Measurements from ENCODE around the gene RASGEF1C.

RASGEF1C gene

GRCh38 chr5:180250329-180250728 lies 41.3 kb upstream of the RASGEF1C start:
- CTCF ChIA-PET: no interaction called here
- Histone ChIP-seq H3K9me3 (ENCODE audit: control insufficient read depth, insufficient read depth, low read depth, low read length) (no peaks in the 10 kb centered on the region; the same call in 1 of the 2 replicates), H3K36me3 (ENCODE audit: control insufficient read depth in 2 of 2, insufficient read depth in 1 of 2, low read length in 2 of 2) (peaks cover 4 to 81% of the 10 kb centered on the region in 2 experiments), H3K27ac (ENCODE audit: extremely low read depth, low read depth, low read length) (no peak overlapping the region), H3K4me1 (ENCODE audit: control insufficient read depth, insufficient read depth, low read length) (no peaks in the 10 kb centered on the region), H3K4me3 (ENCODE audit: low read depth, low read length) (no peak overlapping the region)
- TF ChIP-seq KLF17 (tag by site-specific recombination; IDR thresholded peaks at IDR 0.05): no peak
- no peak for TF ChIP-seq ZFP3 (tag by site-specific recombination; IDR thresholded peaks at IDR 0.05; ENCODE audit: low read depth)
- TF ChIP-seq ZNF639 (tag by site-specific recombination; IDR thresholded peaks at IDR 0.05): no peak
- TF ChIP-seq ZNF133 (tag by site-specific recombination; IDR thresholded peaks at IDR 0.05): no peak
- no peak for TF ChIP-seq ZNF571 (tag by site-specific recombination; IDR thresholded peaks at IDR 0.05)
- no peak for TF ChIP-seq ZBTB7A (tag by site-specific recombination; IDR thresholded peaks at IDR 0.05; ENCODE audit: low read depth)
- no peak for TF ChIP-seq PRDM6 (tag by site-specific recombination; IDR thresholded peaks at IDR 0.05)
- no peak for TF ChIP-seq ZNF488 (tag by site-specific recombination; IDR thresholded peaks at IDR 0.05)
- no peak for TF ChIP-seq ZNF558 (tag by site-specific recombination; IDR thresholded peaks at IDR 0.05)
- no peak for TF ChIP-seq ZNF214 (tag by site-specific recombination; IDR thresholded peaks at IDR 0.05; ENCODE audit: borderline replicate concordance)
- TF ChIP-seq ZNF785 (tag by site-specific recombination; IDR thresholded peaks at IDR 0.05): no peak
- no peak for TF ChIP-seq FEZF1 (tag by site-specific recombination; IDR thresholded peaks at IDR 0.05)
- no peak for TF ChIP-seq ZNF837 (tag by site-specific recombination; IDR thresholded peaks at IDR 0.05)
- POLR2A ChIA-PET: no interaction called here

- Histone ChIP-seq H3K4me1 (ENCODE audit: control insufficient read depth, insufficient read depth, low read length) (no peaks in the 10 kb centered on the region), H3K36me3 (ENCODE audit: control insufficient read depth in 2 of 2, insufficient read depth in 1 of 2, low read length in 2 of 2) (peaks cover 27 to 78% of the 10 kb centered on the region in 2 experiments), H3K4me3 (ENCODE audit: low read depth, low read length) (no peak overlapping the region), H3K27ac (ENCODE audit: extremely low read depth, low read depth, low read length) (no peak overlapping the region), H3K9me3 (ENCODE audit: control insufficient read depth, insufficient read depth, low read depth, low read length) (no peaks in the 10 kb centered on the region)
- CTCF ChIA-PET: interaction anchor here (0.6 to 0.7 kb wide), 2 partner anchors 32 to 703 kb away, joined by 3 read pairs; partner anchors contain the start of gene RASGEF1C
- TF ChIP-seq ZNF350 (tag by site-specific recombination; IDR thresholded peaks at IDR 0.05) (no peak), HOXD13 (CRISPR knock-in tag; IDR thresholded peaks at IDR 0.05; ENCODE audit: borderline replicate concordance) (no peak), ZNF366 (tag by site-specific recombination; conservative IDR thresholded peaks at IDR 0.05) (no peak)
- POLR2A ChIA-PET: no interaction called here
Measured at GRCh38 chr5:180241600-180241999, 32.6 kb upstream of the RASGEF1C start.

GRCh38 chr5:180238631-180239030 lies 29.6 kb upstream of the RASGEF1C start:
- ChIA-PET CTCF (no interaction called here), POLR2A (interaction anchor here (0.7 kb wide), 1 partner anchor 67 kb away, joined by 3 read pairs; no protein-coding TSS in a partner anchor)
- Histone ChIP-seq H3K36me3 (ENCODE audit: control insufficient read depth in 2 of 2, insufficient read depth in 1 of 2, low read length in 2 of 2) (peaks cover 27 to 92% of the 10 kb centered on the region in 2 experiments), H3K4me1 (ENCODE audit: control insufficient read depth, insufficient read depth, low read length) (no peaks in the 10 kb centered on the region), H3K27ac (ENCODE audit: extremely low read depth, low read depth, low read length) (no peak overlapping the region), H3K9me3 (ENCODE audit: control insufficient read depth, insufficient read depth, low read depth, low read length) (no peaks in the 10 kb centered on the region), H3K4me3 (ENCODE audit: low read depth, low read length) (no peak overlapping the region)
- TF ChIP-seq ZNF169 (tag by site-specific recombination; IDR thresholded peaks at IDR 0.05): no peak
- no peak for TF ChIP-seq ZIC2 (tag by site-specific recombination; IDR thresholded peaks at IDR 0.05)
- no peak for TF ChIP-seq ZNF18 (tag by site-specific recombination; IDR thresholded peaks at IDR 0.05)
- TF ChIP-seq ZNF292 (tag by site-specific recombination; IDR thresholded peaks at IDR 0.05; ENCODE audit: borderline replicate concordance, low read depth): no peak
- no peak for TF ChIP-seq ZNF623 (tag by site-specific recombination; IDR thresholded peaks at IDR 0.05)
- no peak for TF ChIP-seq ZNF837 (tag by site-specific recombination; IDR thresholded peaks at IDR 0.05)
- no peak for TF ChIP-seq ZNF37A (tag by site-specific recombination; IDR thresholded peaks at IDR 0.05)
- TF ChIP-seq ZNF571 (tag by site-specific recombination; IDR thresholded peaks at IDR 0.05): no peak
- TF ChIP-seq ZNF529 (tag by site-specific recombination; IDR thresholded peaks at IDR 0.05; ENCODE audit: insufficient replicate concordance): no peak
- no peak for TF ChIP-seq OSR2 (tag by site-specific recombination; IDR thresholded peaks at IDR 0.05)
- no peak for TF ChIP-seq ZNF302 (tag by site-specific recombination; IDR thresholded peaks at IDR 0.05; ENCODE audit: low read depth)
- no peak for TF ChIP-seq ZEB2 (tag by site-specific recombination; IDR thresholded peaks at IDR 0.05)
- no peak for TF ChIP-seq ZNF626 (tag by site-specific recombination; IDR thresholded peaks at IDR 0.05)
